HG03159 (cell line): ENCODE measurements around the gene KCNF1.

Experiments
- ATAC-seq: cut with Tn5 transposase; IDR thresholded peaks from one replicate; pipeline ENCODE4 v1.9.1; 2021; ENCODE audit warnings: mild to moderate bottlenecking, moderate library complexity; ENCODE audit not compliant: unreplicated experiment

The KCNF1 gene

GRCh38 chr2:10960606-10961489, 49.1 kb downstream of the KCNF1 start:
- ATAC-seq, result no peak

DNA sequence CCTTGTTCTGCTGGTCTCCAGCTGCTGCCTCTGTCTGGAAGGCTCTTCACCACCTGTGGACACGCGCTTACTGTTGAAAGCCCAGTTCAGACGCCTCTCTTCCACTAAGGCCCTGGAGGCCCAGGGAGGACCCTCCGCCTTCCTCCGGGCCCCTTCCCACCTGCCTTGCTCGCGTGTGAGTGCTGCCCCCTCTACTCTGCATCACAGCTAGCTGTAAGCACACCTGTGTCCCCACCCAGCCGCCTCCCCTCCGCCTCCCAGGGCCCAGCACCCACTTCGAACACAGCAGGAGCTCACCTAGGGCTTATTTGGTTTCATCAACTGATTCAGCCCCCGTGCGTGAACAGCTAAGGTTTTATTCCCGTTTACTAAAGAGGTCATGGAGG, 49.7 kb downstream of the KCNF1 start:
- no peak for ATAC-seq

DNA sequence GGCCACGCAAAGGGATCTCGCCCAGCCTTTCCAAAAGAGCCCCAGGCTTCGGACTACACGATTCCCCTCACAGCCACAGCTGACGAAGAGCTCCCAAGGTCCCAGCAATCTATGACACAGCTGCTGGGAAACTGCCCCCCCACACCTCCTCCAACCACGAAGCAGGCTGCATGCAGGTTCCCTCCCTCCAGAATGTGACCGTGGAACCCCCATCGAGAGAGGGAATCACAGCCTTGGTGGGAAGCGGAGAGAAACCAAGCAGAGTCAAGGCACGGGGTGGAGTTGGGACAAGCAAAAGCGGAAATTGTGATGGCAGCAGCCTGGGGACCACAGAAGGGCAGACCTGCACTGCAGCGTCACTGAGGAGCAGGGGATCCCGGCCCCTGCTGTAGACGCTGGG, 50.3 kb downstream of the KCNF1 start:
- ATAC-seq, result no peak

DNA sequence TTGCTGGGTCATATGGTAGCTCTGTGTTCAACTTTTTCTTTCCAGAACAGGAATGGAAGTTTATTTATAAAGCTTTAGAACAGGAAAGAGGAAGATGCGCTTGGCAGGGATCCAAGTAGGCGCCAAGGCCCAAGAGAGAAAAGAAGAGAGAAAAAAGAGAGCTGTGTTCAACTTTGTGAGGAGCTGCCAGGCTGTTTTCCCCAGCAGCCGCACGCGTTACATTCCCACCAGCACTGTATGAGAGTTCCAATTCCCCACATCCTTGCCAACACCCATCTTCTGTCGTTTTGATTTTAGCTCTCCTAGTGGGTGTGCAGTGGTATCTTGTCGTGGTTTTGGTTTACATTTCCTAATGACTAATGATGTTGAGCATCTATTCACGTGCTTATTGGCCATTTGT, 51.4 kb downstream of the KCNF1 start:
- ATAC-seq, result no peak
